Globus pallidus (tissue), 1 donor: Measurements from ENCODE around the gene C2CD4C.
"Not testable (repeated sequence)": the region's sequence is repeated elsewhere in the genome, so short reads cannot be mapped to it uniquely, and the experiment has no call there.

ENCODE experiments used
- DNase-seq: peaks from one replicate; pipeline ENCODE4 v3.0.0-alpha.2; 2015; ENCODE audit warnings: low spot score

The C2CD4C gene

GRCh38 chr19:366205-366783 is 42.7 kb downstream of the C2CD4C start:
- no peak for DNase-seq

GRCh38 chr19:364496-365287 is 44.3 kb downstream of the C2CD4C start:
- DNase-seq = no peak

- DNase-seq = no peak
Observed at GRCh38 chr19:362683-363082, 46.3 kb downstream of the C2CD4C start.

- no peak for DNase-seq
Observed at GRCh38 chr19:362154-362553, 46.8 kb downstream of the C2CD4C start.

GRCh38 chr19:359653-359925 is 49.4 kb downstream of the C2CD4C start:
- DNase-seq = no peak

- DNase-seq = not testable (repeated sequence)
Observed at GRCh38 chr19:355536-355935, 53.4 kb downstream of the C2CD4C start.
